B cell (primary cell): ENCODE results near the gene KSR2. TPM values are rescaled to one million over a fixed set of nuclear protein-coding genes. Genes with fewer than 3 reads are reported as not detected.

Experiments
- ATAC-seq: fragments of 200-7000 bp; cut with Tn5 transposase; one replicate; pipeline ENCODE4 v1.10.0; 2021; ENCODE audit warnings: low read depth, mild to moderate bottlenecking, moderate number of reproducible peaks, moderate library complexity
- CTCF ChIA-PET: fragments of 350-600 bp; sonication (Branson Sonifier 250); formaldehyde crosslinking; loops from one replicate; lab custom pipeline; 2021; ENCODE audit warnings: antibody characterized with exemption, inconsistent platforms; lab: Charles Lee
- POLR2A ChIA-PET: fragments of 350-600 bp; sonication (Branson Sonifier 250); formaldehyde crosslinking; loops from one replicate; lab custom pipeline; 2021; ENCODE audit warnings: antibody characterized with exemption; lab: Charles Lee
- DNase-seq: peaks from one replicate; pipeline ENCODE4 v3.0.0; 2013
- H2AFZ ChIP-seq: 2 replicates; pipeline ENCODE4 v1.6.1; 2012; ENCODE audit warnings: mild to moderate bottlenecking, low read depth, low read length; ENCODE audit not compliant: insufficient read depth, poor library complexity, severe bottlenecking
- H3K27ac ChIP-seq, 2 donors: 1 replicate in 1 of 2; 2 replicates in 1 of 2; pipeline ENCODE4 v1.5.1; 2012 to 2013; ENCODE audit warnings: low read length in 2 of 2, mild to moderate bottlenecking in 2 of 2, moderate library complexity in 1 of 2
- H3K27me3 ChIP-seq, 4 experiments: fragments of 200-600 bp in 1 of 4; sonication (generic) in 1 of 4; replicated peaks in 1 of 4; 1 replicate in 2 of 4; 2 replicates in 2 of 4; pipeline versions ENCODE4 v1.6.1 to v1.7.0; 2013 to 2016; ENCODE audit warnings: low read length in 3 of 4, mild to moderate bottlenecking in 2 of 4, mixed read lengths in 1 of 4, moderate library complexity in 1 of 4; ENCODE audit not compliant: insufficient read depth in 4 of 4, control insufficient read depth in 3 of 4; ENCODE audit errors: control extremely low read depth in 1 of 4
- H3K36me3 ChIP-seq, 2 experiments: replicated peaks in 1 of 2; 1 replicate in 1 of 2; 2 replicates in 1 of 2; pipeline versions ENCODE4 v1.6.1 to v1.7.1; 2013; ENCODE audit warnings: low read length in 1 of 2; ENCODE audit not compliant: insufficient read depth in 2 of 2, control insufficient read depth in 1 of 2; ENCODE audit errors: control extremely low read depth in 1 of 2, extremely low read depth in 1 of 2
- H3K4me1 ChIP-seq, 2 donors: fragments of 200-600 bp in 1 of 2; sonication (generic) in 1 of 2; 1 replicate in 1 of 2; 2 replicates in 1 of 2; pipeline versions ENCODE4 v1.5.1 to v1.6.1; 2013 to 2017; ENCODE audit warnings: low read length in 2 of 2; ENCODE audit not compliant: control insufficient read depth in 2 of 2, insufficient read depth in 2 of 2
- H3K4me2 ChIP-seq: replicated peaks from 2 replicates; pipeline ENCODE3; 2012; ENCODE audit warnings: mild to moderate bottlenecking, low read depth, low read length; ENCODE audit not compliant: poor library complexity, severe bottlenecking
- H3K4me3 ChIP-seq, 5 experiments: fragments of 200-600 bp in 1 of 5; sonication (generic) in 1 of 5; 1 replicate in 3 of 5; 2 replicates in 2 of 5; pipeline versions ENCODE4 v1.5.1 to v1.7.0; 2011 to 2016; ENCODE audit warnings: low read length in 4 of 5, mild to moderate bottlenecking in 4 of 5, low read depth in 2 of 5, control low read depth in 1 of 5, moderate library complexity in 1 of 5; ENCODE audit not compliant: insufficient read depth in 1 of 5; ENCODE audit errors: control extremely low read depth in 1 of 5, extremely low read depth in 1 of 5
- H3K79me2 ChIP-seq: fragments of 200-600 bp; sonication (generic); one replicate; pipeline ENCODE4 v1.6.0; 2016; ENCODE audit warnings: low read length; ENCODE audit not compliant: control insufficient read depth, insufficient read depth
- H3K9ac ChIP-seq: fragments of 200-600 bp; sonication (generic); 2 replicates; pipeline ENCODE4 v1.6.1; 2017; ENCODE audit warnings: mild to moderate bottlenecking, low read length, moderate library complexity
- H3K9me3 ChIP-seq, 3 donors: one replicate each; pipeline versions ENCODE4 v1.6.1 to v1.7.1; 2013; ENCODE audit warnings: low read length in 2 of 3; ENCODE audit not compliant: control insufficient read depth in 2 of 3, insufficient read depth in 1 of 3; ENCODE audit errors: control extremely low read depth in 1 of 3
- H4K20me1 ChIP-seq: 2 replicates; pipeline ENCODE4 v1.6.0; 2012; ENCODE audit warnings: mild to moderate bottlenecking, low read length; ENCODE audit not compliant: insufficient read depth, control insufficient read depth, poor library complexity, severe bottlenecking
- H3K27ac Mint-ChIP-seq: one replicate; pipeline ENCODE4 v1.8.0; 2021; ENCODE audit warnings: mixed read lengths
- H3K27me3 Mint-ChIP-seq: one replicate; pipeline ENCODE4 v1.8.0; 2021; ENCODE audit warnings: mixed read lengths
- H3K4me1 Mint-ChIP-seq: one replicate; pipeline ENCODE4 v1.8.0; 2021; ENCODE audit warnings: mixed read lengths
- H3K4me3 Mint-ChIP-seq: one replicate; pipeline ENCODE4 v1.8.0; 2021; ENCODE audit warnings: mixed read lengths
- H3K9me3 Mint-ChIP-seq: one replicate; pipeline ENCODE4 v1.8.0; 2022; ENCODE audit warnings: mixed read lengths; ENCODE audit not compliant: insufficient read depth
- CTCF ChIP-seq: fragments of 200-600 bp; IDR thresholded peaks from one replicate; pipeline ENCODE4 v1.8.0; 2022; ENCODE audit warnings: antibody characterized with exemption, mild to moderate bottlenecking
- EZH2 ChIP-seq: IDR thresholded peaks from 2 replicates; pipeline ENCODE4 v1.6.1; 2012; ENCODE audit warnings: borderline replicate concordance, low read depth, mild to moderate bottlenecking, moderate library complexity, low read length; ENCODE audit not compliant: insufficient read depth, poor library complexity, severe bottlenecking
- WGBS: methylation state at CpG from one replicate; pipeline ENCODE4 v1.1.5; 2013; ENCODE audit warnings: missing lambda C conversion rate; ENCODE audit not compliant: insufficient coverage; 5-methylcytosine and 5-hydroxymethylcytosine counted together
- intact Hi-C: fragments of 100-400 bp; cut with micrococcal nuclease; formaldehyde crosslinking; loops from one replicate; pipeline ENCODE4 v1.10.0; 2022
- polyA plus RNA-seq: library from polyadenylated mRNA; depleted of rRNA; stranded (reverse); fragments of >200 nt; gene quantifications from 2 replicates; pipeline ENCODE4 v1.2.3, GENCODE V29; 2012
- total RNA-seq, 2 donors: library from RNA; stranded (reverse); fragments of 120-200 nt in 1 of 2; gene quantifications; 1 replicate in 1 of 2; 2 replicates in 1 of 2; pipeline versions ENCODE4 v1.2.3 to v1.2.4, GENCODE V29; 2013 to 2022

The KSR2 gene
- total and polyA plus RNA-seq, 2 donors (not counting 1 experiment from before 2014, with no cell fraction given), result not detected

DNA sequence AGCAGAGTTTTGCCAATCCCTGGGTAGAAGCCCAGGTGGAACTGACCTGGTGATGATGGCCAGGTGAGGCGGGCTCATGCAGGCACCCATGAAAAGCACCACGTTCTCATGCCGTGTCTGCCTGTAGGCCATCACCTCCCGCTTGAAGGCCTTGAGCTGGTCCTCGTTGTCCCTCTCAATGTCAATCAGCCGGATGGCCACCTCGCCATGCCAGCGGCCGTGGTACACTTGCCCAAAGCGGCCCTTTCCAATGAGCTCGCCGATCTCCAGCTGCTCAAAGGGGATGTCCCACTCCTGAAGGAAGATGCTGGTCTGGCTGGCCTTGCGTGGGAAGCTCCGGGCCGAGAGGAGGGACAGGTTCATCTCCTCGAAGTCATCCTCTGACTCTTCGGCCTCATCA lies 444.0 kb downstream of the KSR2 start:
- intact Hi-C loops, result no loop called here
- Histone ChIP-seq H3K27ac (no peak overlapping the region), H3K4me1 (no peaks in the 10 kb centered on the region), H3K27me3 (no peaks in the 10 kb centered on the region), H3K79me2 (no peaks in the 10 kb centered on the region), H3K36me3 (no peaks in the 10 kb centered on the region), H3K9me3 (peaks cover 0 to 4% (median 0%) of the 10 kb centered on the region in 3 donors), H3K4me2 (no peak overlapping the region), H4K20me1 (no peaks in the 10 kb centered on the region), H3K4me3 (no peak overlapping the region), H2AFZ (no peak overlapping the region), H3K9ac (no peak overlapping the region)
- DNase-seq (no peak), ATAC-seq (no peak)
- no peaks in the 10 kb centered on the region for H3K4me1 Mint-ChIP-seq
- no peak overlapping the region for H3K4me3 Mint-ChIP-seq
- no peaks in the 10 kb centered on the region for H3K9me3 Mint-ChIP-seq
- no peaks in the 10 kb centered on the region for H3K27me3 Mint-ChIP-seq
- TF ChIP-seq CTCF, result no peak
- no peak for TF ChIP-seq EZH2
- ChIA-PET CTCF (no interaction called here), POLR2A (no interaction called here)
- H3K27ac Mint-ChIP-seq, result no peak overlapping the region
- WGBS, result 90% methylated on average over 17 of the region's 17 CpGs

GRCh38 chr12:117523971-117524370 lies 444.8 kb downstream of the KSR2 start:
- H3K4me2 ChIP-seq, result no peak overlapping the region
- H3K4me3 ChIP-seq, result no peak overlapping the region
- H4K20me1 ChIP-seq, result no peaks in the 10 kb centered on the region
- no peaks in the 10 kb centered on the region for H3K9me3 Mint-ChIP-seq
- no peaks in the 10 kb centered on the region for H3K36me3 ChIP-seq
- TF ChIP-seq CTCF, result no peak
- no peak overlapping the region for H2AFZ ChIP-seq
- H3K9ac ChIP-seq, result no peak overlapping the region
- H3K27ac ChIP-seq, result no peak overlapping the region
- no peak overlapping the region for H3K4me3 Mint-ChIP-seq
- H3K27me3 ChIP-seq, result no peaks in the 10 kb centered on the region
- no peaks in the 10 kb centered on the region for H3K79me2 ChIP-seq
- H3K9me3 ChIP-seq, result peaks cover 0 to 4% (median 0%) of the 10 kb centered on the region in 3 donors
- POLR2A ChIA-PET, result no interaction called here
- DNase-seq, result no peak
- WGBS, result 56% methylated on average over 2 of the region's 4 CpGs
- H3K27ac Mint-ChIP-seq, result no peak overlapping the region
- no peaks in the 10 kb centered on the region for H3K4me1 Mint-ChIP-seq
- H3K4me1 ChIP-seq, result no peaks in the 10 kb centered on the region
- no peaks in the 10 kb centered on the region for H3K27me3 Mint-ChIP-seq
- no peak for ATAC-seq
- CTCF ChIA-PET, result no interaction called here
- intact Hi-C loops, result no loop called here
